ENCODE results near the gene RING1.

The RING1 gene

DNA sequence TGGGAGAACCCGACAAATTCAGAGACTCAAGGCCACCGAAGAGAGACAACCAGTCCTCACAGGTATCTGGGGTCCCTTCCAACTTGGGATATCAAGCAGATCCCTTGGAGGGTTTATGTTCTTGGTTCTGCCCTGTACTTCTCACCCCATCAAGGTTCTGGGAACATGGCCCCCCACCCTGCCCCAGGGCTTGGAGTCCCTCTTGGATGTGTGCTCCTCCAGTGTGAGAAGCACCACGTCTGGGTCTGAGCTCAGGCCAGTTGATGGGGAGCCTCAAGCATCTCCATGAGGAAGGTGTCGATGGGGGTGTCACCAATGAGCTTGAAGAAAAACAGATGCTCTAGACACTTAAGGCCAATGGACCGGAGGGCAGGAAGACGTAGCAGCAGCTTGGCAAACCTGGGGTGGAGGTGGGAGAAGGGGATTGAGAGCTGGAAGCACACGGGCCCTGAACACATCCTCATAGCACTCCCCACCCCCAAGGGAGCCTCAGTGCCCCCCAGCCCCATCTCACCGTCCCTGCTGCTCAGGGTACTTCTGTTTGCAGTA lies 13.8 kb upstream of the RING1 start:
- Histone ChIP-seq H3K9me3 (replicated peaks; ENCODE audit: insufficient read depth, low read length) (no peaks in the 10 kb centered on the region), H4K20me1 (ENCODE audit: insufficient read depth, low read length) (no peaks in the 10 kb centered on the region), H3K9me2 (replicated peaks; ENCODE audit: insufficient read depth, low read length) (no peaks in the 10 kb centered on the region), H3K79me2 (ENCODE audit: low read length) (peaks cover 16% of the 10 kb centered on the region), H3K4me3 (ENCODE audit: low read length) (no peak overlapping the region), H3F3A (ENCODE audit: insufficient read depth, low read length) (peaks cover 2% of the 10 kb centered on the region; the same call in 1 of the 2 replicates), H3K4me1 (ENCODE audit: low read length) (peaks cover 3% of the 10 kb centered on the region), H3K4me2 (ENCODE audit: low read depth, low read length) (no peak overlapping the region), H3K27ac (ENCODE audit: low read length) (no peak overlapping the region), H3K27me3 (replicated peaks; ENCODE audit: insufficient read depth, low read length) (peaks cover 10% of the 10 kb centered on the region), H3K9ac (ENCODE audit: low read length) (no peak overlapping the region), H2AFZ (ENCODE audit: low read length) (no peak overlapping the region), H3K36me3 (replicated peaks; ENCODE audit: insufficient read depth, low read length) (no peaks in the 10 kb centered on the region; the same call in 1 of the 2 replicates)
- TF ChIP-seq CTCF (IDR thresholded peaks at IDR 0.05; ENCODE audit: low read length) (no peak), EZH2phosphoT487 (IDR thresholded peaks at IDR 0.05; ENCODE audit: low read length) (no peak)
- no peak for DNase-seq

- no peak for DNase-seq
- H3K79me2 ChIP-seq (ENCODE audit: low read length) = peaks cover 25% of the 10 kb centered on the region
- H3K4me1 ChIP-seq (ENCODE audit: low read length) = peaks cover 4% of the 10 kb centered on the region
- no peaks in the 10 kb centered on the region for H4K20me1 ChIP-seq (ENCODE audit: insufficient read depth, low read length)
- H3K9ac ChIP-seq (ENCODE audit: low read length) = no peak overlapping the region
- no peak overlapping the region for H3K4me2 ChIP-seq (ENCODE audit: low read depth, low read length)
- no peaks in the 10 kb centered on the region; the same call in 1 of the 2 replicates for H3K36me3 ChIP-seq (replicated peaks; ENCODE audit: insufficient read depth, low read length)
- TF ChIP-seq EZH2phosphoT487 (IDR thresholded peaks at IDR 0.05; ENCODE audit: low read length) (no peak), CTCF (IDR thresholded peaks at IDR 0.05; ENCODE audit: low read length) (no peak), EZH2 (optimal IDR thresholded peaks at IDR 0.05; ENCODE audit: low read depth, low read length) (no peak)
- no peaks in the 10 kb centered on the region for H3K9me3 ChIP-seq (replicated peaks; ENCODE audit: insufficient read depth, low read length)
- no peak overlapping the region for H2AFZ ChIP-seq (ENCODE audit: low read length)
- no peak overlapping the region for H3K27ac ChIP-seq (ENCODE audit: low read length)
- peaks cover 3% of the 10 kb centered on the region; the same call in 1 of the 2 replicates for H3F3A ChIP-seq (ENCODE audit: insufficient read depth, low read length)
- no peak overlapping the region for H3K4me3 ChIP-seq (ENCODE audit: low read length)
- H3K9me2 ChIP-seq (replicated peaks; ENCODE audit: insufficient read depth, low read length) = no peaks in the 10 kb centered on the region
- peaks cover 10% of the 10 kb centered on the region for H3K27me3 ChIP-seq (replicated peaks; ENCODE audit: insufficient read depth, low read length)
These were observed 12.8 kb upstream of the RING1 start for GRCh38 chr6:33195304-33196165.

DNA sequence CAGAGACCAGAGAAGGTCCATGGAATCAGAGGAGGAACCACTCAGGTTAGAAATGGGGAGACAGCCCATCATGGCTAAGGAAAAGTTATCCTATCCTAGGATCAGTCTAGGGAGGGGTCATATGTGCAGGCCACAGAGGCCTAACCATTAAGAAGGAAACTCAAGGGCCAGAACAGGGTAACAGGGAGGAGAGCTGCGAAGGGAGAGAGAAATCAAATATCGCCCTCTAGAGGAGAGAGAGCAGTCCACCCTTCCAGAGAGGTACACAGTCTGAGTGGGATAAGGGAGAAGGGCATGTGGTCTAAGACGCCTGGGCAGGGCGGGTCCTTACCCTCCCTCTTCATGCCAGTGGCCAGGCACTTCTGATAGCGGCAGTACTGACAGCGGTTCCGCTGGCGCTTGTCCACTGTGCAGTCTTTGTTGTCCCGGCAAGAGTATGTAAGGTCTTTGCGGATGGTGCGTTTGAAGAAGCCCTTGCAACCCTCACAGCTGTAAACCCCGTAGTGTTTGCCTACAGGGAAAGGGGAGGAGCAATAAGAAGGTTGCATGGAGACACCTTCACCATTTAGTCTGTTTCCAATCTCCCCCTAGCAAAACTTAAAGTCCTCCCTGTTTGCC lies 10.8 kb upstream of the RING1 start:
- Histone ChIP-seq H3F3A (ENCODE audit: insufficient read depth, low read length) (peaks cover 6% of the 10 kb centered on the region; the same call in 1 of the 2 replicates), H2AFZ (ENCODE audit: low read length) (no peak overlapping the region), H3K79me2 (ENCODE audit: low read length) (peaks cover 43% of the 10 kb centered on the region), H3K36me3 (replicated peaks; ENCODE audit: insufficient read depth, low read length) (no peaks in the 10 kb centered on the region; the same call in 1 of the 2 replicates), H3K27ac (ENCODE audit: low read length) (no peak overlapping the region), H3K4me1 (ENCODE audit: low read length) (peaks cover 17% of the 10 kb centered on the region), H3K9me3 (replicated peaks; ENCODE audit: insufficient read depth, low read length) (no peaks in the 10 kb centered on the region), H3K4me2 (ENCODE audit: low read depth, low read length) (no peak overlapping the region), H3K9me2 (replicated peaks; ENCODE audit: insufficient read depth, low read length) (no peaks in the 10 kb centered on the region), H3K9ac (ENCODE audit: low read length) (no peak overlapping the region), H4K20me1 (ENCODE audit: insufficient read depth, low read length) (no peaks in the 10 kb centered on the region), H3K4me3 (ENCODE audit: low read length) (no peak overlapping the region), H3K27me3 (replicated peaks; ENCODE audit: insufficient read depth, low read length) (peaks cover 4% of the 10 kb centered on the region; the same call in 1 of the 2 replicates)
- TF ChIP-seq EZH2phosphoT487 (IDR thresholded peaks at IDR 0.05; ENCODE audit: low read length) = no peak
- TF ChIP-seq CTCF (IDR thresholded peaks at IDR 0.05; ENCODE audit: low read length) = peak; percentile 74
- DNase-seq = peak; percentile 38
